Measurements from ENCODE around the gene PRKN. TPM values are rescaled to one million over a fixed set of nuclear protein-coding genes. Genes with fewer than 3 reads are reported as not detected.

Gene PRKN
- total RNA-seq, 1 donor from 2014 or later, result 1.3 TPM

GRCh38 chr6:161561908-161562307 is 1165.7 kb downstream of the PRKN start:
- Histone ChIP-seq H3K79me2 (ENCODE audit: insufficient read depth, low read length) (no peaks in the 10 kb centered on the region), H3K4me2 (ENCODE audit: low read length) (no peak overlapping the region), H3K27ac (ENCODE audit: low read depth, low read length) (no peak overlapping the region), H3K9me3 (ENCODE audit: insufficient read depth, low read depth, low read length) (no peaks in the 10 kb centered on the region), H3K27me3 (ENCODE audit: insufficient read depth, low read length) (no peaks in the 10 kb centered on the region), H3K36me3 (ENCODE audit: insufficient read depth, low read length) (no peaks in the 10 kb centered on the region), H3K4me1 (ENCODE audit: insufficient read depth, low read length) (no peaks in the 10 kb centered on the region), H4K20me1 (ENCODE audit: insufficient read depth, low read length) (no peaks in the 10 kb centered on the region), H3K4me3 (ENCODE audit: insufficient read depth, low read depth, low read length) (no peak overlapping the region), H2AFZ (ENCODE audit: low read depth, low read length) (no peak overlapping the region), H3K9ac (ENCODE audit: low read length) (no peak overlapping the region)
- no peaks in the 10 kb centered on the region for H3K4me1 Mint-ChIP-seq (ENCODE audit: low read depth, unreplicated experiment)
- H3K27ac Mint-ChIP-seq (ENCODE audit: unreplicated experiment), result no peak overlapping the region
- H3K4me3 Mint-ChIP-seq (ENCODE audit: unreplicated experiment), result no peak overlapping the region
- FAIRE-seq (no peak), DNase-seq (ENCODE audit: low read depth) (no peak)
- no peaks in the 10 kb centered on the region for H3K36me3 Mint-ChIP-seq (ENCODE audit: low read depth, unreplicated experiment)
- no peaks in the 10 kb centered on the region for H3K9me3 Mint-ChIP-seq (ENCODE audit: unreplicated experiment)
- no peak for TF ChIP-seq CTCF (IDR thresholded peaks at IDR 0.05; ENCODE audit: insufficient read depth, low read depth, low read length)
- no peak for TF ChIP-seq EZH2 (IDR thresholded peaks at IDR 0.05; ENCODE audit: insufficient read depth, low read length)
- no peaks in the 10 kb centered on the region for H3K27me3 Mint-ChIP-seq (ENCODE audit: low read depth, unreplicated experiment)

- no peak overlapping the region for H3K9ac ChIP-seq (ENCODE audit: low read length)
- H3K79me2 ChIP-seq (ENCODE audit: insufficient read depth, low read length), result no peaks in the 10 kb centered on the region
- H3K4me1 Mint-ChIP-seq (ENCODE audit: low read depth, unreplicated experiment), result no peaks in the 10 kb centered on the region
- DNase-seq (ENCODE audit: low read depth) (no peak), FAIRE-seq (no peak)
- no peaks in the 10 kb centered on the region for H3K27me3 ChIP-seq (ENCODE audit: insufficient read depth, low read length)
- H3K4me3 Mint-ChIP-seq (ENCODE audit: unreplicated experiment), result no peak overlapping the region
- H3K9me3 Mint-ChIP-seq (ENCODE audit: unreplicated experiment), result peaks cover 8% of the 10 kb centered on the region
- no peaks in the 10 kb centered on the region for H3K9me3 ChIP-seq (ENCODE audit: insufficient read depth, low read depth, low read length)
- H3K4me2 ChIP-seq (ENCODE audit: low read length), result no peak overlapping the region
- TF ChIP-seq EZH2 (IDR thresholded peaks at IDR 0.05; ENCODE audit: insufficient read depth, low read length) (no peak), CTCF (IDR thresholded peaks at IDR 0.05; ENCODE audit: insufficient read depth, low read depth, low read length) (no peak)
- H3K27ac ChIP-seq (ENCODE audit: low read depth, low read length), result no peak overlapping the region
- no peaks in the 10 kb centered on the region for H4K20me1 ChIP-seq (ENCODE audit: insufficient read depth, low read length)
- H3K27me3 Mint-ChIP-seq (ENCODE audit: low read depth, unreplicated experiment), result no peaks in the 10 kb centered on the region
- H3K4me3 ChIP-seq (ENCODE audit: insufficient read depth, low read depth, low read length), result no peak overlapping the region
- no peak overlapping the region for H3K27ac Mint-ChIP-seq (ENCODE audit: unreplicated experiment)
- no peaks in the 10 kb centered on the region for H3K4me1 ChIP-seq (ENCODE audit: insufficient read depth, low read length)
- H3K36me3 ChIP-seq (ENCODE audit: insufficient read depth, low read length), result no peaks in the 10 kb centered on the region
- no peak overlapping the region for H2AFZ ChIP-seq (ENCODE audit: low read depth, low read length)
- no peaks in the 10 kb centered on the region for H3K36me3 Mint-ChIP-seq (ENCODE audit: low read depth, unreplicated experiment)
Observed at GRCh38 chr6:161557333-161558107, 1170.0 kb downstream of the PRKN start.

- Mint-ChIP-seq H3K9me3 (ENCODE audit: unreplicated experiment) (peaks cover 19% of the 10 kb centered on the region), H3K36me3 (ENCODE audit: low read depth, unreplicated experiment) (no peaks in the 10 kb centered on the region), H3K27me3 (ENCODE audit: low read depth, unreplicated experiment) (peaks cover 2% of the 10 kb centered on the region), H3K27ac (ENCODE audit: unreplicated experiment) (no peak overlapping the region), H3K4me3 (ENCODE audit: unreplicated experiment) (no peak overlapping the region), H3K4me1 (ENCODE audit: low read depth, unreplicated experiment) (peaks cover 3% of the 10 kb centered on the region)
- Histone ChIP-seq H3K4me3 (ENCODE audit: insufficient read depth, low read depth, low read length) (no peak overlapping the region), H3K9me3 (ENCODE audit: insufficient read depth, low read depth, low read length) (no peaks in the 10 kb centered on the region), H3K79me2 (ENCODE audit: insufficient read depth, low read length) (no peaks in the 10 kb centered on the region), H3K4me2 (ENCODE audit: low read length) (no peak overlapping the region), H3K27me3 (ENCODE audit: insufficient read depth, low read length) (no peaks in the 10 kb centered on the region), H4K20me1 (ENCODE audit: insufficient read depth, low read length) (no peaks in the 10 kb centered on the region), H3K4me1 (ENCODE audit: insufficient read depth, low read length) (no peaks in the 10 kb centered on the region), H2AFZ (ENCODE audit: low read depth, low read length) (no peak overlapping the region), H3K9ac (ENCODE audit: low read length) (no peak overlapping the region), H3K36me3 (ENCODE audit: insufficient read depth, low read length) (no peaks in the 10 kb centered on the region), H3K27ac (ENCODE audit: low read depth, low read length) (no peak overlapping the region)
- TF ChIP-seq CTCF (IDR thresholded peaks at IDR 0.05; ENCODE audit: insufficient read depth, low read depth, low read length) (no peak), EZH2 (IDR thresholded peaks at IDR 0.05; ENCODE audit: insufficient read depth, low read length) (no peak)
- FAIRE-seq (no peak), DNase-seq (ENCODE audit: low read depth) (no peak)
Observed at GRCh38 chr6:161554883-161555282, 1172.7 kb downstream of the PRKN start.
